ENCODE results near the gene HS6ST1.

The HS6ST1 gene

GRCh38 chr2:128250229-128251025 lies 68.2 kb downstream of the HS6ST1 start:
- peak in 12 of 51 donors; percentile 16 to 65 (median 54) for DNase-seq

GRCh38 chr2:128249555-128249954 lies 69.1 kb downstream of the HS6ST1 start:
- DNase-seq = peak in 2 of 51 donors; percentile 21 to 36

GRCh38 chr2:128245813-128246212 lies 72.9 kb downstream of the HS6ST1 start:
- DNase-seq = no peak

- no peak for DNase-seq
Observed at GRCh38 chr2:128241896-128242295, 76.8 kb downstream of the HS6ST1 start.

- peak in 20 of 51 donors; percentile 21 to 67 (median 42) for DNase-seq
Observed at GRCh38 chr2:128237911-128238697, 80.6 kb downstream of the HS6ST1 start.

GRCh38 chr2:128237081-128237534 lies 81.6 kb downstream of the HS6ST1 start:
- DNase-seq = no peak

- peak in 3 of 51 donors; percentile 7 to 33 (median 12) for DNase-seq
Observed at GRCh38 chr2:128236491-128237035, 82.1 kb downstream of the HS6ST1 start.

- no peak for DNase-seq
Observed at GRCh38 chr2:128235581-128235980, 83.1 kb downstream of the HS6ST1 start.

GRCh38 chr2:128234613-128235012 lies 84.1 kb downstream of the HS6ST1 start:
- DNase-seq = no peak

GRCh38 chr2:128233790-128234395 lies 84.8 kb downstream of the HS6ST1 start:
- DNase-seq = no peak

GRCh38 chr2:128232965-128233789 lies 85.5 kb downstream of the HS6ST1 start:
- peak; percentile 25 to 91 (median 78) for DNase-seq

GRCh38 chr2:128228894-128229293 lies 89.8 kb downstream of the HS6ST1 start:
- DNase-seq = no peak

GRCh38 chr2:128227862-128228261 lies 90.8 kb downstream of the HS6ST1 start:
- DNase-seq = no peak

- no peak for DNase-seq
Observed at GRCh38 chr2:128219891-128220290, 98.8 kb downstream of the HS6ST1 start.

GRCh38 chr2:128217671-128218070 lies 101.0 kb downstream of the HS6ST1 start:
- DNase-seq = no peak

- no peak for DNase-seq
Observed at GRCh38 chr2:128215897-128216642, 102.6 kb downstream of the HS6ST1 start.

All from hypothalamus (tissue), 51 donors.